ENCODE measurements around the gene MYDGF. TPM values are rescaled to one million over a fixed set of nuclear protein-coding genes. Genes with fewer than 3 reads are reported as not detected.

The MYDGF gene
- total and polyA plus RNA-seq, 2 of the 13 experiments (the other 11 are each of a cell fraction or from before 2014, with no cell fraction given), result 116 to 198 TPM

DNA sequence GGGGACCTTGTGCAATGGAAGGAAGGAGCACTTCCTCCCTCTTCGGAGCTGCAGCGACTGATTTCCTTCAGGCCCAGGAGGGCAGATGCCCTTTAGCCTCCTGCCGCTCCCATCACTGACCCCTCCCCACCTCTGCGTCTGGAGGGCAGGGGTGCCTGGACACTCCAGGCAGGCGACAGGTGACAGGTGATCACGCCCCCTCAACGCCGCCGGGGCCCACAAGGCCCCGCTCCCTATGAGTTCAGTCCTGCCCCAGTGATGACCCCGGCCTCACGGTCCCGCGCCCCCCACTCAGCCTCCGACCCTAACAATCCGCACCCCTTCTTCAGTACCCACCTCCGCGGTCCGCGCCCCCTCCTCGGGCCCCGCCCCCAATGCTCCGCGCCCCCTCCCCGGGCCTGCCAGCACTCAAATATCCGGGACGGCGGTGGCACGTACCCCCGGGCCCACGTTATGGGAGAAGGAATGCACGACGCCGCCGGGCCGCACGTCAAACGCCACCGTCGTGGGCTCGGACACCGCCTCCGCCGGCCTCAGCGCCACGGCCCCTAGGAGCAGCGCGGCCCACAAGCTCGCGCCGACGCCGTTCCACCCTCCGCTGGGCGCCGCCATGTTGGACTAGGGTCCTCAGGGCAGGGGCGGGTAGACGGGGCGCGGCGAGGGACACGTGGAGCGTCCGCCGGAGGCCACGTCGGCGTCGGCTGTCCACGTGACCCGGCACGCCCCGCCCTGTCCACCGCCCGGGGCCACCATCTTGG lies at the start of gene MYDGF (continued):
- TF ChIP-seq ZNF101 (CRISPR knock-in tag; IDR thresholded peaks at IDR 0.05; ENCODE audit: borderline replicate concordance, low read depth) (no peak), ZC3H4 (CRISPR knock-in tag; IDR thresholded peaks at IDR 0.05; ENCODE audit: borderline replicate concordance) (no peak), MXI1 (IDR thresholded peaks at IDR 0.05; ENCODE audit: borderline replicate concordance, low read depth, low read length) (peak; percentile 97; the same call in 2 of the 3 replicates), XRCC5 (optimal IDR thresholded peaks at IDR 0.05; ENCODE audit: low read length) (no peak), ZNF143 (CRISPR knock-in tag; IDR thresholded peaks at IDR 0.05) (no peak), ZNF343 (CRISPR knock-in tag; IDR thresholded peaks at IDR 0.05) (peak; percentile 44; the same call in 1 of the 2 replicates), FOSL2 (CRISPR knock-in tag; IDR thresholded peaks at IDR 0.05) (no peak; the same call in 1 of the 2 replicates), ARNTL (CRISPR knock-in tag; IDR thresholded peaks at IDR 0.05) (peak; percentile 75), KDM2A (CRISPR knock-in tag; IDR thresholded peaks at IDR 0.05; ENCODE audit: borderline replicate concordance, low read depth) (peak; percentile 53), ZNF644 (CRISPR knock-in tag; IDR thresholded peaks at IDR 0.05; ENCODE audit: low read depth) (no peak), ZNF468 (CRISPR knock-in tag; IDR thresholded peaks at IDR 0.05) (0 out of 2 replicates have a peak, but pooled peaks have one; percentile 34), ISX (CRISPR knock-in tag; conservative IDR thresholded peaks at IDR 0.05) (no peak), ZNF484 (CRISPR knock-in tag; IDR thresholded peaks at IDR 0.05; ENCODE audit: borderline replicate concordance, low read depth) (no peak), ZNF563 (CRISPR knock-in tag; IDR thresholded peaks at IDR 0.05) (0 out of 2 replicates have a peak, but pooled peaks have one; percentile 7), NFRKB (IDR thresholded peaks at IDR 0.05) (no peak), PRMT3 (CRISPR knock-in tag; IDR thresholded peaks at IDR 0.05; ENCODE audit: borderline replicate concordance, low read depth) (no peak), MIER2 (CRISPR knock-in tag; IDR thresholded peaks at IDR 0.05) (no peak), XBP1 (CRISPR knock-in tag; IDR thresholded peaks at IDR 0.05) (peak; percentile 99)
- TF ChIP-seq, protein P1, sequence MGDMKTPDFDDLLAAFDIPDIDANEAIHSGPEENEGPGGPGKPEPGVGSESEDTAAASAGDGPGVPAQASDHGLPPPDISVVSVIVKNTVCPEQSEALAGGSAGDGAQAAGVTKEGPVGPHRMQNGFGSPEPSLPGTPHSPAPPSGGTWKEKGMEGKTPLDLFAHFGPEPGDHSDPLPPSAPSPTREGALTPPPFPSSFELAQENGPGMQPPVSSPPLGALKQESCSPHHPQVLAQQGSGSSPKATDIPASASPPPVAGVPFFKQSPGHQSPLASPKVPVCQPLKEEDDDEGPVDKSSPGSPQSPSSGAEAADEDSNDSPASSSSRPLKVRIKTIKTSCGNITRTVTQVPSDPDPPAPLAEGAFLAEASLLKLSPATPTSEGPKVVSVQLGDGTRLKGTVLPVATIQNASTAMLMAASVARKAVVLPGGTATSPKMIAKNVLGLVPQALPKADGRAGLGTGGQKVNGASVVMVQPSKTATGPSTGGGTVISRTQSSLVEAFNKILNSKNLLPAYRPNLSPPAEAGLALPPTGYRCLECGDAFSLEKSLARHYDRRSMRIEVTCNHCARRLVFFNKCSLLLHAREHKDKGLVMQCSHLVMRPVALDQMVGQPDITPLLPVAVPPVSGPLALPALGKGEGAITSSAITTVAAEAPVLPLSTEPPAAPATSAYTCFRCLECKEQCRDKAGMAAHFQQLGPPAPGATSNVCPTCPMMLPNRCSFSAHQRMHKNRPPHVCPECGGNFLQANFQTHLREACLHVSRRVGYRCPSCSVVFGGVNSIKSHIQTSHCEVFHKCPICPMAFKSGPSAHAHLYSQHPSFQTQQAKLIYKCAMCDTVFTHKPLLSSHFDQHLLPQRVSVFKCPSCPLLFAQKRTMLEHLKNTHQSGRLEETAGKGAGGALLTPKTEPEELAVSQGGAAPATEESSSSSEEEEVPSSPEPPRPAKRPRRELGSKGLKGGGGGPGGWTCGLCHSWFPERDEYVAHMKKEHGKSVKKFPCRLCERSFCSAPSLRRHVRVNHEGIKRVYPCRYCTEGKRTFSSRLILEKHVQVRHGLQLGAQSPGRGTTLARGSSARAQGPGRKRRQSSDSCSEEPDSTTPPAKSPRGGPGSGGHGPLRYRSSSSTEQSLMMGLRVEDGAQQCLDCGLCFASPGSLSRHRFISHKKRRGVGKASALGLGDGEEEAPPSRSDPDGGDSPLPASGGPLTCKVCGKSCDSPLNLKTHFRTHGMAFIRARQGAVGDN (CRISPR knock-in tag; IDR thresholded peaks at IDR 0.05), result peak; percentile 86
- TF ChIP-seq, protein P2, sequence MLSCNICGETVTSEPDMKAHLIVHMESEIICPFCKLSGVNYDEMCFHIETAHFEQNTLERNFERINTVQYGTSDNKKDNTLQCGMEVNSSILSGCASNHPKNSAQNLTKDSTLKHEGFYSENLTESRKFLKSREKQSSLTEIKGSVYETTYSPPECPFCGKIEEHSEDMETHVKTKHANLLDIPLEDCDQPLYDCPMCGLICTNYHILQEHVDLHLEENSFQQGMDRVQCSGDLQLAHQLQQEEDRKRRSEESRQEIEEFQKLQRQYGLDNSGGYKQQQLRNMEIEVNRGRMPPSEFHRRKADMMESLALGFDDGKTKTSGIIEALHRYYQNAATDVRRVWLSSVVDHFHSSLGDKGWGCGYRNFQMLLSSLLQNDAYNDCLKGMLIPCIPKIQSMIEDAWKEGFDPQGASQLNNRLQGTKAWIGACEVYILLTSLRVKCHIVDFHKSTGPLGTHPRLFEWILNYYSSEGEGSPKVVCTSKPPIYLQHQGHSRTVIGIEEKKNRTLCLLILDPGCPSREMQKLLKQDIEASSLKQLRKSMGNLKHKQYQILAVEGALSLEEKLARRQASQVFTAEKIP (CRISPR knock-in tag; IDR thresholded peaks at IDR 0.05; ENCODE audit: borderline replicate concordance), result no peak
- TF ChIP-seq, protein P3, sequence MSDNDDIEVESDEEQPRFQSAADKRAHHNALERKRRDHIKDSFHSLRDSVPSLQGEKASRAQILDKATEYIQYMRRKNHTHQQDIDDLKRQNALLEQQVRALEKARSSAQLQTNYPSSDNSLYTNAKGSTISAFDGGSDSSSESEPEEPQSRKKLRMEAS (IDR thresholded peaks at IDR 0.05), result peak; percentile 93
- TF ChIP-seq, protein P4, sequence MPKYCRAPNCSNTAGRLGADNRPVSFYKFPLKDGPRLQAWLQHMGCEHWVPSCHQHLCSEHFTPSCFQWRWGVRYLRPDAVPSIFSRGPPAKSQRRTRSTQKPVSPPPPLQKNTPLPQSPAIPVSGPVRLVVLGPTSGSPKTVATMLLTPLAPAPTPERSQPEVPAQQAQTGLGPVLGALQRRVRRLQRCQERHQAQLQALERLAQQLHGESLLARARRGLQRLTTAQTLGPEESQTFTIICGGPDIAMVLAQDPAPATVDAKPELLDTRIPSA (CRISPR knock-in tag; IDR thresholded peaks at IDR 0.05; ENCODE audit: borderline replicate concordance), result no peak
- TF ChIP-seq, protein P5, sequence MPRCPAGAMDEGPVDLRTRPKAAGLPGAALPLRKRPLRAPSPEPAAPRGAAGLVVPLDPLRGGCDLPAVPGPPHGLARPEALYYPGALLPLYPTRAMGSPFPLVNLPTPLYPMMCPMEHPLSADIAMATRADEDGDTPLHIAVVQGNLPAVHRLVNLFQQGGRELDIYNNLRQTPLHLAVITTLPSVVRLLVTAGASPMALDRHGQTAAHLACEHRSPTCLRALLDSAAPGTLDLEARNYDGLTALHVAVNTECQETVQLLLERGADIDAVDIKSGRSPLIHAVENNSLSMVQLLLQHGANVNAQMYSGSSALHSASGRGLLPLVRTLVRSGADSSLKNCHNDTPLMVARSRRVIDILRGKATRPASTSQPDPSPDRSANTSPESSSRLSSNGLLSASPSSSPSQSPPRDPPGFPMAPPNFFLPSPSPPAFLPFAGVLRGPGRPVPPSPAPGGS (CRISPR knock-in tag; IDR thresholded peaks at IDR 0.05), result 0 out of 2 replicates have a peak, but pooled peaks have one; percentile 61

Data from HepG2 (cell line).